GM19025 (cell line): ENCODE measurements around the gene CD1C.
A peak's percentile ranks its signal among the peaks of the same experiment; 100 is the strongest.
"Not testable (repeated sequence)": the region's sequence is repeated elsewhere in the genome, so short reads cannot be mapped to it uniquely, and the experiment has no call there.

Source experiments
- ATAC-seq: cut with Tn5 transposase; IDR thresholded peaks from one replicate; pipeline ENCODE4 v1.9.1; 2021; ENCODE audit warnings: mild to moderate bottlenecking, low read depth, moderate library complexity; ENCODE audit not compliant: unreplicated experiment

Gene CD1C

GRCh38 chr1:158289811-158290210, at the start of gene CD1C:
TSS of gene CD1C (plus strand) at chr1:158289923. CDS start at chr1:158290065, 142 bp downstream.
- ATAC-seq = no peak

GRCh38 chr1:158246650-158247049, 43.1 kb upstream of the CD1C start:
- no peak for ATAC-seq

- no peak for ATAC-seq
Observed at GRCh38 chr1:158248118-158248517, 41.6 kb upstream of the CD1C start.

GRCh38 chr1:158248771-158249170, 41.0 kb upstream of the CD1C start:
- ATAC-seq = no peak

GRCh38 chr1:158249646-158250045, 40.1 kb upstream of the CD1C start:
- no peak for ATAC-seq

- no peak for ATAC-seq
Observed at GRCh38 chr1:158251163-158251562, 38.6 kb upstream of the CD1C start.

- ATAC-seq = no peak
Observed at GRCh38 chr1:158255656-158256055, 34.1 kb upstream of the CD1C start.

GRCh38 chr1:158256747-158257146, 33.0 kb upstream of the CD1C start:
- ATAC-seq = not testable (repeated sequence)

GRCh38 chr1:158257888-158258287, 31.8 kb upstream of the CD1C start:
- no peak for ATAC-seq

- ATAC-seq = no peak
Observed at GRCh38 chr1:158259117-158259516, 30.6 kb upstream of the CD1C start.

- no peak for ATAC-seq
Observed at GRCh38 chr1:158272681-158273080, 17.0 kb upstream of the CD1C start.

- peak; percentile 64 for ATAC-seq
Observed at GRCh38 chr1:158274797-158275196, 14.9 kb upstream of the CD1C start.

GRCh38 chr1:158282421-158282820, 7.3 kb upstream of the CD1C start:
- not testable (repeated sequence) for ATAC-seq

GRCh38 chr1:158283965-158284364, 5.8 kb upstream of the CD1C start:
- ATAC-seq = peak; percentile 43

- peak; percentile 53 for ATAC-seq
Observed at GRCh38 chr1:158285756-158286241, 3.9 kb upstream of the CD1C start.

GRCh38 chr1:158286487-158286886, 3.2 kb upstream of the CD1C start:
- no peak for ATAC-seq

- ATAC-seq = no peak
Observed at GRCh38 chr1:158286941-158287346, 2.8 kb upstream of the CD1C start.

GRCh38 chr1:158290321-158290844, 660 bp downstream of the CD1C start:
- no peak for ATAC-seq

GRCh38 chr1:158295791-158296190, 6.1 kb downstream of the CD1C start:
- no peak for ATAC-seq

GRCh38 chr1:158310623-158311022, 20.9 kb downstream of the CD1C start:
- no peak for ATAC-seq

- no peak for ATAC-seq
Observed at GRCh38 chr1:158311066-158311465, 21.3 kb downstream of the CD1C start.

- ATAC-seq = no peak
Observed at GRCh38 chr1:158323866-158324265, 34.1 kb downstream of the CD1C start.

GRCh38 chr1:158324395-158324794, 34.7 kb downstream of the CD1C start:
- ATAC-seq = no peak
